GM19025 (cell line): ENCODE data around the gene SNRNP48.

Source experiments
- ATAC-seq: cut with Tn5 transposase; IDR thresholded peaks from one replicate; pipeline ENCODE4 v1.9.1; 2021; ENCODE audit warnings: mild to moderate bottlenecking, low read depth, moderate library complexity; ENCODE audit not compliant: unreplicated experiment

The SNRNP48 gene

GRCh38 chr6:7590918-7591302 lies 912 bp downstream of the SNRNP48 start:
- no peak for ATAC-seq

- no peak for ATAC-seq
Measured at GRCh38 chr6:7591770-7592169, 1.8 kb downstream of the SNRNP48 start.

- ATAC-seq: no peak
Measured at GRCh38 chr6:7593229-7593628, 3.2 kb downstream of the SNRNP48 start.

GRCh38 chr6:7594579-7595125 lies 4.7 kb downstream of the SNRNP48 start:
- no peak for ATAC-seq

- ATAC-seq: no peak
Measured at GRCh38 chr6:7604003-7604402, 14.0 kb downstream of the SNRNP48 start.

- ATAC-seq: no peak
Measured at GRCh38 chr6:7604506-7604905, 14.5 kb downstream of the SNRNP48 start.

- ATAC-seq: no peak
Measured at GRCh38 chr6:7615611-7616383, 25.8 kb downstream of the SNRNP48 start.

GRCh38 chr6:7617801-7618764 lies 28.1 kb downstream of the SNRNP48 start:
- peak; percentile 67 for ATAC-seq

GRCh38 chr6:7621761-7622160 lies 31.8 kb downstream of the SNRNP48 start:
- ATAC-seq: no peak

- no peak for ATAC-seq
Measured at GRCh38 chr6:7624796-7625710, 35.1 kb downstream of the SNRNP48 start.

GRCh38 chr6:7628479-7628878 lies 38.5 kb downstream of the SNRNP48 start:
- ATAC-seq: no peak

- ATAC-seq: no peak
Measured at GRCh38 chr6:7628909-7629308, 38.9 kb downstream of the SNRNP48 start.

GRCh38 chr6:7629321-7629720 lies 39.3 kb downstream of the SNRNP48 start:
- ATAC-seq: no peak

- ATAC-seq: no peak
Measured at GRCh38 chr6:7630792-7631191, 40.8 kb downstream of the SNRNP48 start.

GRCh38 chr6:7631466-7631865 lies 41.5 kb downstream of the SNRNP48 start:
- ATAC-seq: no peak

- no peak for ATAC-seq
Measured at GRCh38 chr6:7632501-7633290, 42.7 kb downstream of the SNRNP48 start.

- no peak for ATAC-seq
Measured at GRCh38 chr6:7633361-7633760, 43.4 kb downstream of the SNRNP48 start.

- no peak for ATAC-seq
Measured at GRCh38 chr6:7636151-7636550, 46.2 kb downstream of the SNRNP48 start.

- ATAC-seq: no peak
Measured at GRCh38 chr6:7637533-7637932, 47.5 kb downstream of the SNRNP48 start.
